GM23338 (cell line): ENCODE results near the gene DGCR8. TPM values are rescaled to one million over a fixed set of nuclear protein-coding genes. Genes with fewer than 3 reads are reported as not detected.

Source experiments
- ATAC-seq: fragments of 200-7000 bp; cut with Tn5 transposase; 3 replicates; pipeline ENCODE4 v1.9.1; 2020
- DNase-seq: peaks from one replicate; pipeline ENCODE4 v3.0.0-alpha.2; 2015; ENCODE audit warnings: low spot score
- H2AFZ ChIP-seq: fragments of 200-600 bp; sonication (generic); 2 replicates; pipeline ENCODE4 v1.8.0; 2016; ENCODE audit warnings: antibody characterized with exemption, mild to moderate bottlenecking, moderate library complexity
- H3F3A ChIP-seq: fragments of 200-600 bp; sonication (generic); replicated peaks from 2 replicates; pipeline ENCODE4 v1.8.0; 2017; ENCODE audit warnings: antibody characterized with exemption, mixed run types, low read depth
- H3K27ac ChIP-seq: fragments of 200-600 bp; sonication (generic); 2 replicates; pipeline ENCODE4 v1.6.1; 2016; ENCODE audit warnings: low read depth
- H3K27me3 ChIP-seq: fragments of 200-600 bp; sonication (generic); 2 replicates; pipeline ENCODE4 v1.8.0; 2016; ENCODE audit warnings: mild to moderate bottlenecking, mixed run types, moderate library complexity; ENCODE audit not compliant: insufficient read depth
- H3K36me3 ChIP-seq: fragments of 200-600 bp; sonication (generic); 2 replicates; pipeline ENCODE4 v1.8.0; 2016; ENCODE audit warnings: mild to moderate bottlenecking; ENCODE audit not compliant: insufficient read depth
- H3K4me1 ChIP-seq: fragments of 200-600 bp; sonication (generic); 2 replicates; pipeline ENCODE4 v1.8.0; 2016; ENCODE audit warnings: mild to moderate bottlenecking, moderate library complexity; ENCODE audit not compliant: insufficient read depth
- H3K4me2 ChIP-seq: fragments of 200-600 bp; sonication (generic); 2 replicates; pipeline ENCODE4 v1.7.1; 2017; ENCODE audit warnings: mixed run types
- H3K4me3 ChIP-seq: fragments of 200-600 bp; sonication (generic); 2 replicates; pipeline ENCODE4 v1.6.1; 2016; ENCODE audit warnings: mixed run types
- H3K79me2 ChIP-seq: fragments of 200-600 bp; sonication (generic); replicated peaks from 2 replicates; pipeline ENCODE4 v1.8.0; 2017; ENCODE audit warnings: mild to moderate bottlenecking; ENCODE audit not compliant: insufficient read depth
- H3K9me2 ChIP-seq: fragments of 200-600 bp; sonication (generic); 2 replicates; pipeline ENCODE4 v1.8.0; 2017; ENCODE audit not compliant: insufficient read depth
- H4K20me1 ChIP-seq: fragments of 200-600 bp; sonication (generic); replicated peaks from 2 replicates; pipeline ENCODE4 v1.8.0; 2017; ENCODE audit warnings: mild to moderate bottlenecking; ENCODE audit not compliant: insufficient read depth
- H3K27ac Mint-ChIP-seq: 2 replicates; pipeline ENCODE4 v1.8.0; 2020; ENCODE audit warnings: inconsistent platforms, mild to moderate bottlenecking, moderate library complexity, mixed read lengths
- H3K27me3 Mint-ChIP-seq: 3 replicates; pipeline ENCODE4 v1.8.0; 2022; ENCODE audit warnings: low read depth, mild to moderate bottlenecking, moderate library complexity, mixed read lengths, inconsistent platforms; ENCODE audit not compliant: insufficient read depth, poor library complexity
- H3K36me3 Mint-ChIP-seq: 3 replicates; pipeline ENCODE4 v1.8.0; 2021; ENCODE audit warnings: low read depth, mild to moderate bottlenecking, inconsistent platforms, moderate library complexity, mixed read lengths
- H3K4me1 Mint-ChIP-seq: 3 replicates; pipeline ENCODE4 v1.8.0; 2020; ENCODE audit warnings: mild to moderate bottlenecking, inconsistent platforms, mixed read lengths
- H3K4me3 Mint-ChIP-seq: 3 replicates; pipeline ENCODE4 v1.8.0; 2021; ENCODE audit warnings: moderate library complexity, mild to moderate bottlenecking, inconsistent platforms, mixed read lengths
- H3K9me3 Mint-ChIP-seq: 3 replicates; pipeline ENCODE4 v1.8.0; 2020; ENCODE audit warnings: moderate library complexity, mild to moderate bottlenecking, inconsistent platforms, mixed read lengths
- ETS1 ChIP-seq: IDR thresholded peaks from 2 replicates; pipeline ENCODE4 v1.6.1; 2016; ENCODE audit warnings: antibody characterized with exemption
- JUNB ChIP-seq: IDR thresholded peaks from one replicate; pipeline ENCODE4 v1.6.1; 2016; ENCODE audit warnings: antibody characterized with exemption; ENCODE audit not compliant: unreplicated experiment
- POLR2AphosphoS5 ChIP-seq: IDR thresholded peaks from 2 replicates; pipeline ENCODE4 v1.6.1; 2016; ENCODE audit warnings: antibody characterized with exemption, low read depth
- STAT1 ChIP-seq: IDR thresholded peaks from one replicate; pipeline ENCODE4 v1.6.1; 2016; ENCODE audit warnings: antibody characterized with exemption; ENCODE audit not compliant: unreplicated experiment
- ZNF331 ChIP-seq: fragments of 250-450 bp; sonication (Bioruptor Pico); IDR thresholded peaks from 2 replicates; pipeline ENCODE4 v1.5.0; 2020; ENCODE audit warnings: low read depth, mild to moderate bottlenecking, moderate library complexity
- polyA plus RNA-seq: library from polyadenylated mRNA; unstranded; fragments of >200 nt; fragmentation: Nextera tagmentation; extraction: Ambion mirVana; gene quantifications from 2 replicates; pipeline ENCODE4 v1.2.1, GENCODE V29; 2016
- total RNA-seq: library from RNA; depleted of rRNA; stranded (reverse); fragments of >200 nt; shearing (Covaris generic); gene quantifications from 2 replicates; pipeline ENCODE4 v1.2.3, GENCODE V29; 2014
- TF ChIP-seq, protein P1 (sequence below): fragments of 250-450 bp; sonication (Bioruptor Pico); IDR thresholded peaks from 2 replicates; pipeline ENCODE4 v1.5.0; 2020; ENCODE audit warnings: mild to moderate bottlenecking, moderate library complexity
- TF ChIP-seq, protein P2 (sequence below), 2 experiments: fragments of 200-600 bp in 1 of 2; sonication (generic) in 1 of 2; conservative IDR thresholded peaks; 2 replicates each; pipeline versions ENCODE4 v1.5.1 to v1.6.1; 2016 to 2017; ENCODE audit warnings: antibody characterized with exemption in 2 of 2, low read depth in 2 of 2, mild to moderate bottlenecking in 2 of 2, moderate library complexity in 1 of 2

Gene DGCR8
- total and polyA plus RNA-seq, 2 experiments from 2014 or later: 12.2 to 48.9 TPM

- Histone ChIP-seq H3K4me2 (0 out of 2 replicates have a peak overlapping the region, but pooled peaks have one; percentile 26), H3K9me2 (no peaks in the 10 kb centered on the region), H3F3A (peaks cover 31% of the 10 kb centered on the region), H3K27ac (0 out of 2 replicates have a peak overlapping the region, but pooled peaks have one; percentile 26), H3K27me3 (no peaks in the 10 kb centered on the region), H3K4me1 (peaks cover 12% of the 10 kb centered on the region; the same call in 1 of the 2 replicates), H2AFZ (no peak overlapping the region), H4K20me1 (peaks cover 51% of the 10 kb centered on the region), H3K36me3 (peaks cover 14% of the 10 kb centered on the region), H3K79me2 (peaks cover 78% of the 10 kb centered on the region), H3K4me3 (no peak overlapping the region)
- H3K4me3 Mint-ChIP-seq: peak overlapping the region; percentile 95
- DNase-seq (no peak), ATAC-seq (no peak)
- peaks cover 36% of the 10 kb centered on the region for H3K4me1 Mint-ChIP-seq
- H3K27me3 Mint-ChIP-seq: peaks cover 37% of the 10 kb centered on the region
- TF ChIP-seq JUNB (no peak), ZNF331 (CRISPR knock-in tag) (no peak), POLR2AphosphoS5 (no peak), STAT1 (no peak), ETS1 (no peak)
- TF ChIP-seq, protein P1, sequence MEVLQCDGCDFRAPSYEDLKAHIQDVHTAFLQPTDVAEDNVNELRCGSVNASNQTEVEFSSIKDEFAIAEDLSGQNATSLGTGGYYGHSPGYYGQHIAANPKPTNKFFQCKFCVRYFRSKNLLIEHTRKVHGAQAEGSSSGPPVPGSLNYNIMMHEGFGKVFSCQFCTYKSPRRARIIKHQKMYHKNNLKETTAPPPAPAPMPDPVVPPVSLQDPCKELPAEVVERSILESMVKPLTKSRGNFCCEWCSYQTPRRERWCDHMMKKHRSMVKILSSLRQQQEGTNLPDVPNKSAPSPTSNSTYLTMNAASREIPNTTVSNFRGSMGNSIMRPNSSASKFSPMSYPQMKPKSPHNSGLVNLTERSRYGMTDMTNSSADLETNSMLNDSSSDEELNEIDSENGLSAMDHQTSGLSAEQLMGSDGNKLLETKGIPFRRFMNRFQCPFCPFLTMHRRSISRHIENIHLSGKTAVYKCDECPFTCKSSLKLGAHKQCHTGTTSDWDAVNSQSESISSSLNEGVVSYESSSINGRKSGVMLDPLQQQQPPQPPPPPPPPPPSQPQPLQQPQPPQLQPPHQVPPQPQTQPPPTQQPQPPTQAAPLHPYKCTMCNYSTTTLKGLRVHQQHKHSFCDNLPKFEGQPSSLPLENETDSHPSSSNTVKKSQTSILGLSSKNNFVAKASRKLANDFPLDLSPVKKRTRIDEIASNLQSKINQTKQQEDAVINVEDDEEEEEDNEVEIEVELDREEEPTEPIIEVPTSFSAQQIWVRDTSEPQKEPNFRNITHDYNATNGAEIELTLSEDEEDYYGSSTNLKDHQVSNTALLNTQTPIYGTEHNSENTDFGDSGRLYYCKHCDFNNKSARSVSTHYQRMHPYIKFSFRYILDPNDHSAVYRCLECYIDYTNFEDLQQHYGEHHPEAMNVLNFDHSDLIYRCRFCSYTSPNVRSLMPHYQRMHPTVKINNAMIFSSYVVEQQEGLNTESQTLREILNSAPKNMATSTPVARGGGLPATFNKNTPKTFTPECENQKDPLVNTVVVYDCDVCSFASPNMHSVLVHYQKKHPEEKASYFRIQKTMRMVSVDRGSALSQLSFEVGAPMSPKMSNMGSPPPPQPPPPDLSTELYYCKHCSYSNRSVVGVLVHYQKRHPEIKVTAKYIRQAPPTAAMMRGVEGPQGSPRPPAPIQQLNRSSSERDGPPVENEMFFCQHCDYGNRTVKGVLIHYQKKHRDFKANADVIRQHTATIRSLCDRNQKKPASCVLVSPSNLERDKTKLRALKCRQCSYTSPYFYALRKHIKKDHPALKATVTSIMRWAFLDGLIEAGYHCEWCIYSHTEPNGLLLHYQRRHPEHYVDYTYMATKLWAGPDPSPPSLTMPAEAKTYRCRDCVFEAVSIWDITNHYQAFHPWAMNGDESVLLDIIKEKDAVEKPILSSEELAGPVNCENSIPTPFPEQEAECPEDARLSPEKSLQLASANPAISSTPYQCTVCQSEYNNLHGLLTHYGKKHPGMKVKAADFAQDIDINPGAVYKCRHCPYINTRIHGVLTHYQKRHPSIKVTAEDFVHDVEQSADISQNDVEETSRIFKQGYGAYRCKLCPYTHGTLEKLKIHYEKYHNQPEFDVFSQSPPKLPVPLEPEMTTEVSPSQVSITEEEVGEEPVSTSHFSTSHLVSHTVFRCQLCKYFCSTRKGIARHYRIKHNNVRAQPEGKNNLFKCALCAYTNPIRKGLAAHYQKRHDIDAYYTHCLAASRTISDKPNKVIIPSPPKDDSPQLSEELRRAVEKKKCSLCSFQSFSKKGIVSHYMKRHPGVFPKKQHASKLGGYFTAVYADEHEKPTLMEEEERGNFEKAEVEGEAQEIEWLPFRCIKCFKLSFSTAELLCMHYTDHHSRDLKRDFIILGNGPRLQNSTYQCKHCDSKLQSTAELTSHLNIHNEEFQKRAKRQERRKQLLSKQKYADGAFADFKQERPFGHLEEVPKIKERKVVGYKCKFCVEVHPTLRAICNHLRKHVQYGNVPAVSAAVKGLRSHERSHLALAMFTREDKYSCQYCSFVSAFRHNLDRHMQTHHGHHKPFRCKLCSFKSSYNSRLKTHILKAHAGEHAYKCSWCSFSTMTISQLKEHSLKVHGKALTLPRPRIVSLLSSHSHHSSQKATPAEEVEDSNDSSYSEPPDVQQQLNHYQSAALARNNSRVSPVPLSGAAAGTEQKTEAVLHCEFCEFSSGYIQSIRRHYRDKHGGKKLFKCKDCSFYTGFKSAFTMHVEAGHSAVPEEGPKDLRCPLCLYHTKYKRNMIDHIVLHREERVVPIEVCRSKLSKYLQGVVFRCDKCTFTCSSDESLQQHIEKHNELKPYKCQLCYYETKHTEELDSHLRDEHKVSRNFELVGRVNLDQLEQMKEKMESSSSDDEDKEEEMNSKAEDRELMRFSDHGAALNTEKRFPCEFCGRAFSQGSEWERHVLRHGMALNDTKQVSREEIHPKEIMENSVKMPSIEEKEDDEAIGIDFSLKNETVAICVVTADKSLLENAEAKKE (CRISPR knock-in tag): no peak
- TF ChIP-seq, protein P2, sequence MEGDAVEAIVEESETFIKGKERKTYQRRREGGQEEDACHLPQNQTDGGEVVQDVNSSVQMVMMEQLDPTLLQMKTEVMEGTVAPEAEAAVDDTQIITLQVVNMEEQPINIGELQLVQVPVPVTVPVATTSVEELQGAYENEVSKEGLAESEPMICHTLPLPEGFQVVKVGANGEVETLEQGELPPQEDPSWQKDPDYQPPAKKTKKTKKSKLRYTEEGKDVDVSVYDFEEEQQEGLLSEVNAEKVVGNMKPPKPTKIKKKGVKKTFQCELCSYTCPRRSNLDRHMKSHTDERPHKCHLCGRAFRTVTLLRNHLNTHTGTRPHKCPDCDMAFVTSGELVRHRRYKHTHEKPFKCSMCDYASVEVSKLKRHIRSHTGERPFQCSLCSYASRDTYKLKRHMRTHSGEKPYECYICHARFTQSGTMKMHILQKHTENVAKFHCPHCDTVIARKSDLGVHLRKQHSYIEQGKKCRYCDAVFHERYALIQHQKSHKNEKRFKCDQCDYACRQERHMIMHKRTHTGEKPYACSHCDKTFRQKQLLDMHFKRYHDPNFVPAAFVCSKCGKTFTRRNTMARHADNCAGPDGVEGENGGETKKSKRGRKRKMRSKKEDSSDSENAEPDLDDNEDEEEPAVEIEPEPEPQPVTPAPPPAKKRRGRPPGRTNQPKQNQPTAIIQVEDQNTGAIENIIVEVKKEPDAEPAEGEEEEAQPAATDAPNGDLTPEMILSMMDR (conservative IDR thresholded peaks at IDR 0.05; ENCODE audit: low read depth in 2 of 2): no peak
- peaks cover 52% of the 10 kb centered on the region for H3K36me3 Mint-ChIP-seq
- peak overlapping the region; percentile 33 for H3K27ac Mint-ChIP-seq
- H3K9me3 Mint-ChIP-seq: no peaks in the 10 kb centered on the region; the same call in 2 of the 3 replicates
Measured at GRCh38 chr22:20083157-20083890, 3.3 kb downstream of the DGCR8 start.
